GM12874 (cell line): Measurements from ENCODE around the gene POLRMT.

Source experiments
- TF ChIP-seq, protein P1 (sequence below): IDR thresholded peaks from 2 replicates; pipeline ENCODE4 v1.5.1; 2011; ENCODE audit warnings: low read depth, mild to moderate bottlenecking, control low read depth, low read length, moderate library complexity; ENCODE audit not compliant: insufficient read depth

The POLRMT gene

GRCh38 chr19:647566-648284, 14.4 kb upstream of the POLRMT start:
- TF ChIP-seq, protein P1, sequence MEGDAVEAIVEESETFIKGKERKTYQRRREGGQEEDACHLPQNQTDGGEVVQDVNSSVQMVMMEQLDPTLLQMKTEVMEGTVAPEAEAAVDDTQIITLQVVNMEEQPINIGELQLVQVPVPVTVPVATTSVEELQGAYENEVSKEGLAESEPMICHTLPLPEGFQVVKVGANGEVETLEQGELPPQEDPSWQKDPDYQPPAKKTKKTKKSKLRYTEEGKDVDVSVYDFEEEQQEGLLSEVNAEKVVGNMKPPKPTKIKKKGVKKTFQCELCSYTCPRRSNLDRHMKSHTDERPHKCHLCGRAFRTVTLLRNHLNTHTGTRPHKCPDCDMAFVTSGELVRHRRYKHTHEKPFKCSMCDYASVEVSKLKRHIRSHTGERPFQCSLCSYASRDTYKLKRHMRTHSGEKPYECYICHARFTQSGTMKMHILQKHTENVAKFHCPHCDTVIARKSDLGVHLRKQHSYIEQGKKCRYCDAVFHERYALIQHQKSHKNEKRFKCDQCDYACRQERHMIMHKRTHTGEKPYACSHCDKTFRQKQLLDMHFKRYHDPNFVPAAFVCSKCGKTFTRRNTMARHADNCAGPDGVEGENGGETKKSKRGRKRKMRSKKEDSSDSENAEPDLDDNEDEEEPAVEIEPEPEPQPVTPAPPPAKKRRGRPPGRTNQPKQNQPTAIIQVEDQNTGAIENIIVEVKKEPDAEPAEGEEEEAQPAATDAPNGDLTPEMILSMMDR = no peak

GRCh38 chr19:646779-647565, 13.6 kb upstream of the POLRMT start:
- TF ChIP-seq, protein P1 = no peak

DNA sequence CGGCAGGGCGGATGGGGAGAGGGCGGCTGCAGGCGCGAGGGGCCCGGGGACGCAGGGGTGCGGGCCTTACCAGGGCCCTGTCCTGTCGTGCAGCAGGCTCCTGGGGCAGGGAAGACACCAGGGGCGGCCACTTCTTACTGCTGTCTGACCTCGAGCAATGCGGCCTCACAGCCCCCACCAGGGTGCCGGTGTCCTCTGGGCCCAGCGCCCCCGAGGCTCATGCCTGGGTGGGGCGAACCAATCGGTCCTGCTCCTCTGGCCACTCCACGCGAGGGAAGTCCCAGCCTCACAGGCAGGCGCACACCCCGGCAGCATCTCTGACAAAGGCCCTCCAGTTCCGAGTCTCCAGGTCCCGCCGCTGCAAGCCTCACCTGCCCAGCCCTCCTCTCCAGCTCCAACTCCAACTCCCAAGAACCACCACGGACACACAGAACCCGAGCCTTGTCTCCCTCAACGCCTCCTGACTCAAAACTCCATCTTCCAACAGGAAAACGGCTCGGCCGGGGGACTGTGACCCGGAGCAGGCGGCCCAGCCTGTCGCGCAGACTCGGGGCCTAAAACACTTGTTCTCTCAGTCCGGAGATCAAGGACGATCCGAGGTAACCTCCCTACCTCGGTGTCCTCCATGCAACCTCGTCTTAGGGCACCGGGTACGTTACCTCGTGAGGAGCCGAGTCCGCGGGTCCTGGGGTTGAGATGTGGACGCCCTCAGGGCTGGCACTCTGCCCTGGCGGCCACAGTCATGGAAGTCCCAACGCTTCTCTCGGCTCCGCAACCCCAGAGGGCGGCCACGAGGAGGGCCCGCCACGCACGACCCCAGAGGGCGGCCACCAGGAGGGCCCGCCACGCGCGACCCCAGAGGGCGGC, 12.8 kb upstream of the POLRMT start:
- TF ChIP-seq, protein P1 = no peak

GRCh38 chr19:644789-645188, 11.5 kb upstream of the POLRMT start:
- TF ChIP-seq, protein P1 = no peak

GRCh38 chr19:644363-644762, 11.0 kb upstream of the POLRMT start:
- TF ChIP-seq, protein P1 = no peak

GRCh38 chr19:643736-644135, 10.4 kb upstream of the POLRMT start:
- TF ChIP-seq, protein P1 = no peak
